ENCODE measurements around the gene POM121L2.

POM121L2 gene

DNA sequence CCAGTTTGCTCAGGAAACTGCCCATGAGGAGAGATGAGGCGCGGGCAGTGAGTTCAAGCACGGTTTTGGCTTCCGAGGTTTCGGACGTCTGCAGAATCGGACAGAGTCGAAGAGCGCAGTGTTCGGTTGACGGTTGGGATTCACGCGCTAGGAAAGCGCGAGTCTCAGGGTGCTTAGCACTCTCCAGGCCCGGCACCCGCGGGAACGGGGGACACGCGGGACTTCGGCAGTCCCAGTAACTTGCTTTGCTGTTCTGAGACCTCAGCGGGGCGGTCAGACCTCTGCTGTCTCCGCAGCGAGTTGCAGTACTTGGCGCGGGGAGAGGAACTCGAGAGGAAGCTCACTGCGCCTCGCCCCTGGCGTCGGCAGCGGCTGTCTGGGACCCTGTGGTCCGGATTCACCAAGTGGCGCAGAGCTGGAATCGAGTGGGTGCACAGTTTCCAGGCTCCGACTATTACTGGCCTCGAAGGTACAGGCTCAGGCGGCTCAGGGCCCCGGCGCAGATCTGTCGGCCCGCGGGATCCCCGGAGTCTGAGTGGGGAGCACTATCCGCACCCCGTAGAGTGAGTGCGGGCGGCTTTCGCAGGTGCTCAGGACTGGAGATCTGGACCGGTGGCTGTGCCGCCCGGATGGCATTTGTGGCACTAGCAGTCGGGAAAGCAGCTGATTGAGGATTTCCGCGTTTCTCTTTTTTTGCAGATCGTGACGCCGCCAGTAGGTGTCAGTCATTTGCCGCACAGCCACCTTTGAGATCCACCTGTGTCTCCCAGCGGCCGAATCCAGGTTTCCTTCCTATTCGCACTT is at the start of gene POM121L2:
TSS of gene POM121L2 (minus strand) at position 128 of the 804 bp plus-strand sequence. CDS start at position 25, 103 bp downstream.
- H3K9me3 ChIP-seq (ENCODE audit: control insufficient read depth, insufficient read depth, low read length): no peaks in the 10 kb centered on the region
- H3K4me3 ChIP-seq (ENCODE audit: low read depth, low read length): peak within 1 kb of the TSS; percentile 82
- H3K27me3 ChIP-seq (ENCODE audit: control insufficient read depth, insufficient read depth, low read length): peaks cover 61% of the 10 kb centered on the region
- H3K4me1 ChIP-seq (ENCODE audit: control insufficient read depth, insufficient read depth, low read length): no peaks in the 10 kb centered on the region
- no peaks in the 10 kb centered on the region for H3K36me3 ChIP-seq (ENCODE audit: control insufficient read depth, insufficient read depth, low read length)
- H3K9ac ChIP-seq (ENCODE audit: low read depth, low read length): peak within 1 kb of the TSS; percentile 42

DNA sequence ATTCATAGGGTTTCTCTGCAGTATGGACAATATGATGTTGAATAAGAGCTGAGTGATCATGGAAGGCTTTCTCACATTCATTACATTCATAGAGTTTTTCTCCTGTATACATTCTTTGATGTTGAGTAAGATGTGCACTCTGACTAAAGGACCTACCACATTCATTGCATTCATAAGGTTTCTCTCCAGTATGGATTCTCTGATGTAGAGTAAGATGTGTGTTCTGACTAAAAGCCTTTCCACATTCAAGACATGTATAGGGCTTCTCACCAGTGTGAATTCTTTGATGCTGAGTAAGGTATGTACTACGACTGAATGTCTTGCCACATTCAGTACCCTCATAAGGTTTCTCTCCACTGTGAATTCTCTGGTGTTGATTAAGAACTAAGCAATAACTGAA is 47.2 kb upstream of the POM121L2 start:
- no peaks in the 10 kb centered on the region for H3K27me3 ChIP-seq (ENCODE audit: control insufficient read depth, insufficient read depth, low read length)
- H3K4me3 ChIP-seq (ENCODE audit: low read depth, low read length): no peak overlapping the region
- H3K9me3 ChIP-seq (ENCODE audit: control insufficient read depth, insufficient read depth, low read length): no peaks in the 10 kb centered on the region
- no peaks in the 10 kb centered on the region for H3K4me1 ChIP-seq (ENCODE audit: control insufficient read depth, insufficient read depth, low read length)
- no peak overlapping the region for H3K9ac ChIP-seq (ENCODE audit: low read depth, low read length)
- H3K36me3 ChIP-seq (ENCODE audit: control insufficient read depth, insufficient read depth, low read length): no peaks in the 10 kb centered on the region

DNA sequence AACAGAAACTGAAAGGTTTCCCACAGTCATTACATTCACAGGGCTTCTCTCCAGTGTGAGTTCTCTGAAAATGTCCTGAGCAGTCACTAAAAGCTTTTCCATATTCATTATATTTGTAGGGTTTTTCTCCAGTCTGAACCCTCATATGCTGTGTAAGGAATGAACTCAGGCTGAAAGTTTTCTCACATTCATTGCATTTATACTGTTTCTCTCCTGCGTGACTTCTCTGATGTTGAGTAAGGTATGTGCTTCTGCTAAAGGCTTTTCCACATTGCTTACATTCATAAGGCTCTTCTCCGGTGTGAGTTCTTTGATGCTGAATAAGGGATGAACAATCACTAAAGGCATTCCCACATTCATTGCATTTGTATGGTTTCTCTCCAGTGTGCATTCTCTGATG is 46.7 kb upstream of the POM121L2 start:
- no peaks in the 10 kb centered on the region for H3K9me3 ChIP-seq (ENCODE audit: control insufficient read depth, insufficient read depth, low read length)
- no peaks in the 10 kb centered on the region for H3K27me3 ChIP-seq (ENCODE audit: control insufficient read depth, insufficient read depth, low read length)
- H3K4me3 ChIP-seq (ENCODE audit: low read depth, low read length): no peak overlapping the region
- H3K36me3 ChIP-seq (ENCODE audit: control insufficient read depth, insufficient read depth, low read length): no peaks in the 10 kb centered on the region
- no peaks in the 10 kb centered on the region for H3K4me1 ChIP-seq (ENCODE audit: control insufficient read depth, insufficient read depth, low read length)
- H3K9ac ChIP-seq (ENCODE audit: low read depth, low read length): no peak overlapping the region

DNA sequence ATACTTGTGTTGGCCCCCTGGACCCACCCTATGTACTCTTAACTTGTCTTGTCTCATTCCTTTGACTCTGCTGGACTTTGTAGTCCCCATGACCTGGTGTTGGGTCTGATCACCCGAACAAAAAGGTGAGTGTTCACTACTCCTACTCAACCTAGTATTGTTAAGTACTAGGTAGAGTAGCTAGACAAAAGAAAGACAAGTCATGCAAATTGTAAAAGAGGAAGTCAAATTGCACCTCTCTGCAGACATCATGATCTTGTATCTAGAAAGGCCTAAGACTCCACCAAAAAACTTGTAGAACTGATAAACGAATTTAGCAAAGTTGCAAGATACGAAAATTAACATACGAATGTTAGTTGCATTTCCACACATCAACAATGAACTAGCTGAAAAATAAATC is 40.8 kb upstream of the POM121L2 start:
- no peaks in the 10 kb centered on the region for H3K27me3 ChIP-seq (ENCODE audit: control insufficient read depth, insufficient read depth, low read length)
- H3K4me3 ChIP-seq (ENCODE audit: low read depth, low read length): no peak overlapping the region
- H3K4me1 ChIP-seq (ENCODE audit: control insufficient read depth, insufficient read depth, low read length): no peaks in the 10 kb centered on the region
- H3K36me3 ChIP-seq (ENCODE audit: control insufficient read depth, insufficient read depth, low read length): no peaks in the 10 kb centered on the region
- no peaks in the 10 kb centered on the region for H3K9me3 ChIP-seq (ENCODE audit: control insufficient read depth, insufficient read depth, low read length)
- H3K9ac ChIP-seq (ENCODE audit: low read depth, low read length): no peak overlapping the region

DNA sequence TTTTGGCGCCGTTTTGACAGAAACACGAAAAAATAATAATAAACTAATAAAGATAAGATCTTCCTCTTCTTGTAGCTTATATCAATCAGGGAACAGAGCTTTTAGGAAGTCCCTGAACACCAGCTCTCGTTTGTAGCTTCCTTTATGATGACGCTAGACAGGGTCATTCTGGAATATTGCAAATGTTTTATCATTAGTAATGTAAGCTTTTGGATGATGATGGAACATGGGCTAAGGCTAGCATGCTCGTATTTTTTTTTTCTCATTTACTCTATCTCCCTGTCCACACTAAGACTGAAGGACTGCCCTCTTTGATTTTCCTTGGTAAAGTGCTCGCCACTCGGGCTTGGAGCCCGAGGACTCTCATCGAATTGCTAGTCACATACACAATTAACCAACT is 22.1 kb upstream of the POM121L2 start:
- H3K9me3 ChIP-seq (ENCODE audit: control insufficient read depth, insufficient read depth, low read length): no peaks in the 10 kb centered on the region
- no peak overlapping the region for H3K4me3 ChIP-seq (ENCODE audit: low read depth, low read length)
- H3K9ac ChIP-seq (ENCODE audit: low read depth, low read length): no peak overlapping the region
- H3K4me1 ChIP-seq (ENCODE audit: control insufficient read depth, insufficient read depth, low read length): no peaks in the 10 kb centered on the region
- H3K27me3 ChIP-seq (ENCODE audit: control insufficient read depth, insufficient read depth, low read length): no peaks in the 10 kb centered on the region
- H3K36me3 ChIP-seq (ENCODE audit: control insufficient read depth, insufficient read depth, low read length): no peaks in the 10 kb centered on the region

DNA sequence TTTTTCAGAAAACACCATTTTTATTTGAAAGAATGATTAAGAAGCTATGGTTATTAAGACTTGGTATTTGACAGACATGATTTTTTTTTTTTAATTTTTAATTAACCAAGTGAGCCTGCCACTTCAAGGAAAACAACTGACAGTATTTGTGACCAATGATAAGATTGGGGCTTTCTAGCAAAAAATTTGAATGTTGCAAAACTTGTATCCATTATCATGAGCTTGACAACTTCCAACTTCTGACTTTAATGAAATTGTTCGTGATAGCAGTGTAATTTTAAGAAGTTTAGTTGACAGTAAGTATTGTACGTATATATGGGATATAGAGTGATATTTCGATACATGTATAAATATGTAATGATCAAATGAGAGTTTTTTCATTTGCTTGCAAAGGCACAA is 21.6 kb upstream of the POM121L2 start:
- Histone ChIP-seq H3K36me3 (ENCODE audit: control insufficient read depth, insufficient read depth, low read length) (no peaks in the 10 kb centered on the region), H3K27me3 (ENCODE audit: control insufficient read depth, insufficient read depth, low read length) (no peaks in the 10 kb centered on the region), H3K9me3 (ENCODE audit: control insufficient read depth, insufficient read depth, low read length) (no peaks in the 10 kb centered on the region), H3K4me1 (ENCODE audit: control insufficient read depth, insufficient read depth, low read length) (no peaks in the 10 kb centered on the region), H3K4me3 (ENCODE audit: low read depth, low read length) (peak overlapping the region; percentile 88), H3K9ac (ENCODE audit: low read depth, low read length) (no peak overlapping the region)

DNA sequence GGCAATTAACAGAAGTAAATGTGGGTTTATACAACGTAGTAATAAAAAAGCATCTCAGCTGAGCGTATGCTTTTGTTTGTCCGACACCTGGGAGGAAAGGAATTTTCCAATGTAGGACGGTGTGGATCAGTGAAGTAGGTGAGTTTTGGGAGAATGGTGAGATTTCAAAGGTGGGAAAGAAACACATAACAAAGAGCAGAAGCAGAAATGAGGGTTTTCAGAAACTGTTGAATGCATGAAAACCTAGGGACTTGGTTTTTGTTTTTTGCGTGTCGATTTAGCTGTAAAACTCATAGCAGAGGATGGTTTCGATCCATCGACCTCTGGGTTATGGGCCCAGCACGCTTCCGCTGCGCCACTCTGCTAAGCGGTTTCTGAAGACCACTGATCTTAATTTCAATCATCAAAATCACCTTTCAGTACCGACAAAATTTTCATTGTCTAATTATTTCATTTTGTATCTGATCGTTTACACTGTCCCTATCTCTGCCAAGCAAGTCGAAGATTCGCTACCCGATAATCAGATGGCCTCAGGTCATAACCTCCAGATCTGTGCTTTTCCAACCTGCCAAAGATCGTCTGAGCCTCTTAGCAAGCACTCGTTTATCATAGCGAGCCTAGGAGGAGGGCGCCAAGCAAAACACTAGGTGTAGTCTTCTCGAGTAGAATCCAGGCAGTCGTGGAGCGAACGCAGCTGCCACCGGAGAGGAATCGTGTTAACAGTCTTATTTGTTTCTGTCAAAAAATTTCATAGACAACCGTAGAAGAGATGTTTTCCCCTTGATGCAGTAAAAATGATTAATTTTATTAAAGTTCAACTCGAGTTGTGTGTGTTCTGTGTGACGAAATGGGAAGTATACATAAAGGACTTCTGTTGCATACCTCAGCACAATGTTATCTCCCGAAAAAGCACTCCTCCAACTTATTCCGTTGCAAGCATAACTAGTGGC is 20.9 kb upstream of the POM121L2 start:
- H3K27me3 ChIP-seq (ENCODE audit: control insufficient read depth, insufficient read depth, low read length): no peaks in the 10 kb centered on the region
- H3K9me3 ChIP-seq (ENCODE audit: control insufficient read depth, insufficient read depth, low read length): no peaks in the 10 kb centered on the region
- peak overlapping the region; percentile 88 for H3K4me3 ChIP-seq (ENCODE audit: low read depth, low read length)
- no peak overlapping the region for H3K9ac ChIP-seq (ENCODE audit: low read depth, low read length)
- H3K36me3 ChIP-seq (ENCODE audit: control insufficient read depth, insufficient read depth, low read length): no peaks in the 10 kb centered on the region
- no peaks in the 10 kb centered on the region for H3K4me1 ChIP-seq (ENCODE audit: control insufficient read depth, insufficient read depth, low read length)

- H3K36me3 ChIP-seq (ENCODE audit: control insufficient read depth, insufficient read depth, low read length): no peaks in the 10 kb centered on the region
- H3K9me3 ChIP-seq (ENCODE audit: control insufficient read depth, insufficient read depth, low read length): no peaks in the 10 kb centered on the region
- H3K4me1 ChIP-seq (ENCODE audit: control insufficient read depth, insufficient read depth, low read length): no peaks in the 10 kb centered on the region
- no peak overlapping the region for H3K9ac ChIP-seq (ENCODE audit: low read depth, low read length)
- no peaks in the 10 kb centered on the region for H3K27me3 ChIP-seq (ENCODE audit: control insufficient read depth, insufficient read depth, low read length)
- no peak overlapping the region for H3K4me3 ChIP-seq (ENCODE audit: low read depth, low read length)
These were observed 15.1 kb upstream of the POM121L2 start for GRCh38 chr6:27327023-27327738.

- Histone ChIP-seq H3K9ac (ENCODE audit: low read depth, low read length) (no peak overlapping the region), H3K4me1 (ENCODE audit: control insufficient read depth, insufficient read depth, low read length) (no peaks in the 10 kb centered on the region), H3K27me3 (ENCODE audit: control insufficient read depth, insufficient read depth, low read length) (no peaks in the 10 kb centered on the region), H3K9me3 (ENCODE audit: control insufficient read depth, insufficient read depth, low read length) (no peaks in the 10 kb centered on the region), H3K4me3 (ENCODE audit: low read depth, low read length) (no peak overlapping the region), H3K36me3 (ENCODE audit: control insufficient read depth, insufficient read depth, low read length) (no peaks in the 10 kb centered on the region)
These were observed 9.8 kb upstream of the POM121L2 start for GRCh38 chr6:27321901-27322300.

- Histone ChIP-seq H3K4me1 (ENCODE audit: control insufficient read depth, insufficient read depth, low read length) (no peaks in the 10 kb centered on the region), H3K27me3 (ENCODE audit: control insufficient read depth, insufficient read depth, low read length) (no peaks in the 10 kb centered on the region), H3K9me3 (ENCODE audit: control insufficient read depth, insufficient read depth, low read length) (no peaks in the 10 kb centered on the region), H3K4me3 (ENCODE audit: low read depth, low read length) (no peak overlapping the region), H3K36me3 (ENCODE audit: control insufficient read depth, insufficient read depth, low read length) (no peaks in the 10 kb centered on the region), H3K9ac (ENCODE audit: low read depth, low read length) (no peak overlapping the region)
These were observed 9.3 kb upstream of the POM121L2 start for GRCh38 chr6:27321370-27321769.

GRCh38 chr6:27318973-27319372 is 6.9 kb upstream of the POM121L2 start:
- Histone ChIP-seq H3K27me3 (ENCODE audit: control insufficient read depth, insufficient read depth, low read length) (peaks cover 3% of the 10 kb centered on the region), H3K4me3 (ENCODE audit: low read depth, low read length) (no peak overlapping the region), H3K9me3 (ENCODE audit: control insufficient read depth, insufficient read depth, low read length) (no peaks in the 10 kb centered on the region), H3K4me1 (ENCODE audit: control insufficient read depth, insufficient read depth, low read length) (no peaks in the 10 kb centered on the region), H3K9ac (ENCODE audit: low read depth, low read length) (no peak overlapping the region), H3K36me3 (ENCODE audit: control insufficient read depth, insufficient read depth, low read length) (no peaks in the 10 kb centered on the region)
